Measurements from ENCODE around the gene SNX10. TPM values are rescaled to one million over a fixed set of nuclear protein-coding genes. Genes with fewer than 3 reads are reported as not detected.
"Not testable (repeated sequence)": the region's sequence is repeated elsewhere in the genome, so short reads cannot be mapped to it uniquely, and the experiment has no call there.

SNX10 gene
- total RNA-seq, result 54.9 and 59.3 TPM in 2 replicates

GRCh38 chr7:26291699-26292538 lies at the start of gene SNX10:
SNX10 (plus strand) TSS chr7:26291862; CDS start chr7:26346443, 54,581 bp downstream.
- no peaks in the 10 kb centered on the region for H3K9me3 Mint-ChIP-seq
- peak within 1 kb of the TSS; percentile 95 for H3K27ac Mint-ChIP-seq
- peak; percentile 67 for DNase-seq (ENCODE audit: low spot score)
- intact Hi-C loops (cut with micrococcal nuclease), result loop anchor here (2.0 to 10.0 kb wide), 5 partner anchors 200 to 1370 kb away; partner anchors contain the start of gene HIBADH
- H3K4me1 Mint-ChIP-seq (ENCODE audit: low read depth), result peaks cover 37% of the 10 kb centered on the region
- peak within 1 kb of the TSS; percentile 99 for H3K4me3 Mint-ChIP-seq (ENCODE audit: low read depth)
- H3K27me3 Mint-ChIP-seq (ENCODE audit: low read depth), result peaks cover 4% of the 10 kb centered on the region
- H3K36me3 Mint-ChIP-seq (ENCODE audit: low read depth), result peaks cover 25% of the 10 kb centered on the region

GRCh38 chr7:26245150-26245549 lies 46.5 kb upstream of the SNX10 start:
- H3K4me3 Mint-ChIP-seq (ENCODE audit: low read depth), result no peak overlapping the region
- H3K4me1 Mint-ChIP-seq (ENCODE audit: low read depth), result no peaks in the 10 kb centered on the region
- intact Hi-C loops (cut with micrococcal nuclease), result no loop called here
- no peaks in the 10 kb centered on the region for H3K36me3 Mint-ChIP-seq (ENCODE audit: low read depth)
- H3K9me3 Mint-ChIP-seq, result no peaks in the 10 kb centered on the region
- H3K27ac Mint-ChIP-seq, result no peak overlapping the region
- peaks cover 3% of the 10 kb centered on the region for H3K27me3 Mint-ChIP-seq (ENCODE audit: low read depth)
- DNase-seq (ENCODE audit: low spot score), result no peak

- Mint-ChIP-seq H3K27ac (no peak overlapping the region), H3K9me3 (no peaks in the 10 kb centered on the region), H3K36me3 (ENCODE audit: low read depth) (no peaks in the 10 kb centered on the region), H3K4me3 (ENCODE audit: low read depth) (no peak overlapping the region), H3K4me1 (ENCODE audit: low read depth) (no peaks in the 10 kb centered on the region), H3K27me3 (ENCODE audit: low read depth) (peaks cover 3% of the 10 kb centered on the region)
- intact Hi-C loops (cut with micrococcal nuclease), result no loop called here
- DNase-seq (ENCODE audit: low spot score), result no peak
Measured at GRCh38 chr7:26250239-26250638, 41.4 kb upstream of the SNX10 start.

GRCh38 chr7:26261866-26262265 lies 29.8 kb upstream of the SNX10 start:
- H3K4me3 Mint-ChIP-seq (ENCODE audit: low read depth); H3K9me3 Mint-ChIP-seq; H3K27me3 Mint-ChIP-seq (ENCODE audit: low read depth); H3K4me1 Mint-ChIP-seq (ENCODE audit: low read depth); DNase-seq (ENCODE audit: low spot score); H3K27ac Mint-ChIP-seq; H3K36me3 Mint-ChIP-seq (ENCODE audit: low read depth); intact Hi-C loops (cut with micrococcal nuclease): not testable (repeated sequence)

DNA sequence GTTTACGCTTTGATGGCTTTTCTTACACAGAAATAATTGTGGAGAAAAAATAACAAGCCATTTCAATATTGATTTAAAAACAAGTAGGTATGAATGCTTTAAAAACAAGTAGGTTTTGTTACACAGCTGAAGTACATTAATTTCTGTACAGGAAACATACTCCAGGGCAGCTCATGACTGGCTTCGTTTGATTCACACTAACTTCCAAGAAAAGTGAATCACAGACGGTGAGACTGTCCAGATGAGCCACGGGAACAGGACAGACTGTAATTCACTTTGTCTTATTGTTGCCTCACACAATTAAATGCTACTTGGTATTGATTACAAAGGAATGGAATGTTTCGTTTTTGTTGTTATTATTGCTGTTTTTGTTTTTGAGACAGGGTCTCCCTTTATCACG lies 26.6 kb upstream of the SNX10 start:
- Mint-ChIP-seq H3K4me1 (ENCODE audit: low read depth) (peaks cover 6% of the 10 kb centered on the region), H3K4me3 (ENCODE audit: low read depth) (no peak overlapping the region), H3K36me3 (ENCODE audit: low read depth) (no peaks in the 10 kb centered on the region), H3K9me3 (no peaks in the 10 kb centered on the region), H3K27ac (no peak overlapping the region), H3K27me3 (ENCODE audit: low read depth) (peaks cover 12% of the 10 kb centered on the region)
- no peak for DNase-seq (ENCODE audit: low spot score)
- intact Hi-C loops (cut with micrococcal nuclease), result no loop called here

- DNase-seq (ENCODE audit: low spot score), result no peak
- no peak overlapping the region for H3K4me3 Mint-ChIP-seq (ENCODE audit: low read depth)
- no peak overlapping the region for H3K27ac Mint-ChIP-seq
- intact Hi-C loops (cut with micrococcal nuclease), result no loop called here
- no peaks in the 10 kb centered on the region for H3K9me3 Mint-ChIP-seq
- H3K4me1 Mint-ChIP-seq (ENCODE audit: low read depth), result peaks cover 6% of the 10 kb centered on the region
- peaks cover 14% of the 10 kb centered on the region for H3K27me3 Mint-ChIP-seq (ENCODE audit: low read depth)
- no peaks in the 10 kb centered on the region for H3K36me3 Mint-ChIP-seq (ENCODE audit: low read depth)
Measured at GRCh38 chr7:26265499-26266075, 26.1 kb upstream of the SNX10 start.

GRCh38 chr7:26267601-26268166 lies 24.0 kb upstream of the SNX10 start:
- H3K27me3 Mint-ChIP-seq (ENCODE audit: low read depth), result peaks cover 16% of the 10 kb centered on the region
- no peak for DNase-seq (ENCODE audit: low spot score)
- H3K36me3 Mint-ChIP-seq (ENCODE audit: low read depth), result no peaks in the 10 kb centered on the region
- intact Hi-C loops (cut with micrococcal nuclease), result no loop called here
- H3K4me1 Mint-ChIP-seq (ENCODE audit: low read depth), result peaks cover 6% of the 10 kb centered on the region
- no peak overlapping the region for H3K4me3 Mint-ChIP-seq (ENCODE audit: low read depth)
- H3K27ac Mint-ChIP-seq, result no peak overlapping the region
- no peaks in the 10 kb centered on the region for H3K9me3 Mint-ChIP-seq

DNA sequence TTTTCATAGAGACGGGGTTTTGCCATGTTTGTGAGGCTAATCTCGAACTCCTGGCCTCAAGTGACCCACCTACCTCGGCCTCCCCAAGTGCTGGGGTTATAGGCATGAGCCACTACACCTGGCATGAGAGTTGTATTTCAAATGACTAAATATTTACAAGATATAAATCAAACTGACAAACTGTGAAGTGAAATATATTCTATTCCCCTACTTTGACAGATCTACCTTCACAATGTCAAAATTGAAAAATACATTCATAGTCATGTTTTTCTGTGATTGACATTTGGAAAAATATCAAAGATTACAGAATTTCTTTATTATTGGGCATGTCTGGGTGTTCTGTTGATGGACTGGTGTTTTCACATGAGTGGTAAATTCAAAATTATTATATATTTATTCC lies 16.4 kb upstream of the SNX10 start:
- Mint-ChIP-seq H3K4me1 (ENCODE audit: low read depth) (peaks cover 11% of the 10 kb centered on the region), H3K36me3 (ENCODE audit: low read depth) (no peaks in the 10 kb centered on the region), H3K9me3 (no peaks in the 10 kb centered on the region), H3K27ac (no peak overlapping the region), H3K27me3 (ENCODE audit: low read depth) (peaks cover 4% of the 10 kb centered on the region), H3K4me3 (ENCODE audit: low read depth) (no peak overlapping the region)
- intact Hi-C loops (cut with micrococcal nuclease), result loop anchor here (5.0 kb wide), 2 partner anchors 73 to 392 kb away; partner anchors contain the start of genes CBX3 and HNRNPA2B1
- DNase-seq (ENCODE audit: low spot score), result no peak

GRCh38 chr7:26278770-26279169 lies 12.9 kb upstream of the SNX10 start:
- DNase-seq (ENCODE audit: low spot score), result no peak
- Mint-ChIP-seq H3K9me3 (no peaks in the 10 kb centered on the region), H3K4me3 (ENCODE audit: low read depth) (no peak overlapping the region), H3K36me3 (ENCODE audit: low read depth) (no peaks in the 10 kb centered on the region), H3K27ac (no peak overlapping the region), H3K27me3 (ENCODE audit: low read depth) (no peaks in the 10 kb centered on the region), H3K4me1 (ENCODE audit: low read depth) (peaks cover 16% of the 10 kb centered on the region)
- intact Hi-C loops (cut with micrococcal nuclease), result loop anchor here (1.0 to 5.0 kb wide), 4 partner anchors 16 to 389 kb away; partner anchors contain the start of genes CBX3, HNRNPA2B1 and NFE2L3

GRCh38 chr7:26279405-26279804 lies 12.3 kb upstream of the SNX10 start:
- Mint-ChIP-seq H3K27me3 (ENCODE audit: low read depth) (no peaks in the 10 kb centered on the region), H3K27ac (no peak overlapping the region), H3K4me1 (ENCODE audit: low read depth) (peaks cover 16% of the 10 kb centered on the region), H3K4me3 (ENCODE audit: low read depth) (no peak overlapping the region), H3K36me3 (ENCODE audit: low read depth) (no peaks in the 10 kb centered on the region), H3K9me3 (no peaks in the 10 kb centered on the region)
- DNase-seq (ENCODE audit: low spot score), result peak; percentile 26
- intact Hi-C loops (cut with micrococcal nuclease), result loop anchor here (1.0 to 5.0 kb wide), 4 partner anchors 15 to 388 kb away; partner anchors contain the start of genes CBX3, HNRNPA2B1 and NFE2L3

DNA sequence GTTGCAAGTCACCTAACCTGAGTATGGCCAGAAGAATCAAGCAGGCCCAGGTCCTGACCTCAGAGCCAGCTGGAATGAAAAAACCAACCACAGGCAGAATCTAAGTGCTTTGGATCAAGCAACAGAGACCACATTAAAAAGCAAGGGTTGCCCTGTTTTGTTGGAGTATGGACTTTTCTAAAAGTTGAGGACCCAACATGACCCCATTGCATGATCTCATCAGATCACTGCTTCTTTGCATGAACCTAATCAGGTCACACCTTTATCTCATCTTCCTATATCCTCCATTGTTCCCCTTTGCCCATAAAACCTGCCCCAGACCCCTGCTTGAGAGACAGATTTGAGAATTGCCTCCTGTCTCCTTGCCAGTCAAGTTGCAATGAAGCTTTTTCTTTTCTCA lies 11.6 kb upstream of the SNX10 start:
- H3K27ac Mint-ChIP-seq, result peak overlapping the region; percentile 6
- no peaks in the 10 kb centered on the region for H3K27me3 Mint-ChIP-seq (ENCODE audit: low read depth)
- no peaks in the 10 kb centered on the region for H3K9me3 Mint-ChIP-seq
- DNase-seq (ENCODE audit: low spot score), result no peak
- intact Hi-C loops (cut with micrococcal nuclease), result no loop called here
- peaks cover 16% of the 10 kb centered on the region for H3K4me1 Mint-ChIP-seq (ENCODE audit: low read depth)
- H3K4me3 Mint-ChIP-seq (ENCODE audit: low read depth), result no peak overlapping the region
- no peaks in the 10 kb centered on the region for H3K36me3 Mint-ChIP-seq (ENCODE audit: low read depth)

GRCh38 chr7:26280723-26281122 lies 10.9 kb upstream of the SNX10 start:
- H3K27ac Mint-ChIP-seq, result peak overlapping the region; percentile 6
- peaks cover 16% of the 10 kb centered on the region for H3K4me1 Mint-ChIP-seq (ENCODE audit: low read depth)
- intact Hi-C loops (cut with micrococcal nuclease), result no loop called here
- H3K36me3 Mint-ChIP-seq (ENCODE audit: low read depth), result no peaks in the 10 kb centered on the region
- DNase-seq (ENCODE audit: low spot score), result no peak
- H3K4me3 Mint-ChIP-seq (ENCODE audit: low read depth), result no peak overlapping the region
- H3K9me3 Mint-ChIP-seq, result no peaks in the 10 kb centered on the region
- no peaks in the 10 kb centered on the region for H3K27me3 Mint-ChIP-seq (ENCODE audit: low read depth)

DNA sequence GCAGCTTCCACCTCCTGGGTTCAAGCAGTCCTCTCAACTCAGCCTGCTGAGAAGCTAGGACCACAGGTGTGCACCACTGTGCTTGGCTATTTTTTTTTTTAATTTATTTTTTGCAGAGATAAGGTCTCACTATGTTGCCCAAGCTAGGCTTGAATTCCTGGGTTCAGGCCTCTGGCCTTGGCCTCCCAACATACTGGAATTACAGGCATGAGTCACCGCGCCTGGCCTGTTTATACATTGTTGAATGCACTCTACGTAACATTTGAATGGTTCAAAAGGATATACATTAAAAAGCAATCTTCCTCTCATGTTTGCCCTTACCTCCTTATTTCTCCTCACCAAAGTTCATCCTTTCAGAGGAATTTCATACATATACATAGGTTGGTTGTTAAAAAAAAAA lies 7.2 kb upstream of the SNX10 start:
- Mint-ChIP-seq H3K36me3 (ENCODE audit: low read depth) (no peaks in the 10 kb centered on the region), H3K9me3 (no peaks in the 10 kb centered on the region), H3K27ac (no peak overlapping the region), H3K4me1 (ENCODE audit: low read depth) (peaks cover 12% of the 10 kb centered on the region), H3K27me3 (ENCODE audit: low read depth) (peaks cover 4% of the 10 kb centered on the region), H3K4me3 (ENCODE audit: low read depth) (no peak overlapping the region)
- DNase-seq (ENCODE audit: low spot score), result no peak
- intact Hi-C loops (cut with micrococcal nuclease), result loop anchor here (2.0 kb wide), 1 partner anchor 206 kb away; no protein-coding TSS in a partner anchor

Measured in activated T-helper 2 cell treated with anti-CD3 and anti-CD28 coated beads, Interferon-gamma antibody, Interleukin-2, Interleukin-4, amounts not matched to agents 10 μg/mL and 5 μg/mL and 100 μg/mL, durations not matched to agents 14 hours and 24 hours and 36 hours (primary cell).